AG09309 (cell line): ENCODE data around the gene IFNA10.
"Not testable (repeated sequence)": the region's sequence is repeated elsewhere in the genome, so short reads cannot be mapped to it uniquely, and the experiment has no call there.

Experiments
- DNase-seq: peaks from one replicate; pipeline ENCODE4 v3.0.0-alpha.2; 2010; ENCODE audit warnings: low read depth
- H3K4me3 ChIP-seq: 2 replicates; pipeline ENCODE4 v1.5.1; 2011; ENCODE audit warnings: mild to moderate bottlenecking, low read depth, low read length, moderate library complexity; ENCODE audit not compliant: control insufficient read depth
- TF ChIP-seq, protein P1 (sequence below): IDR thresholded peaks from 2 replicates; pipeline ENCODE4 v1.5.1; 2011; ENCODE audit warnings: mild to moderate bottlenecking, low read depth, low read length, inconsistent platforms; ENCODE audit not compliant: insufficient read depth, control insufficient read depth; ENCODE audit errors: missing control alignments

Gene IFNA10

DNA sequence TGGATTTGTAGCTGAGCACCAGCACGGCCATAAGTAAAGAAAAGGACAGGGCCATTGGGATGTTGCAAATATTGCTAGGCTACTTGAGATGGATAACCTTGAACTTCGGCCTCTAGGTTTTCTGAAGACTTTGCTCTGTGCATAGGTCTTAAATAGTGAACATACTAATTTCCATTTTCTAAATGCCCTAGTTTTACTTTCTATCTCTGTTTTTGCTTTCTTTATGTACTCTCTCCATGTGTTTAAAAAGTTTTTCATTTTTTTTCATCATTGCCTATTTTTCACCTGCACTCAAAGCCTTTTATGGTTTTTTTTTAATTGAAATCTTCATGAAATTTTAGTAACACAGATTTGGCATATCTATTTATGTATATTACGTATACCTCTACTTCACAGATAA lies at the start of gene IFNA10:
IFNA10 (minus strand) TSS at position 101 of the 400 bp plus-strand sequence; CDS start at position 55, 46 bp downstream.
- not testable (repeated sequence) for DNase-seq, H3K4me3 ChIP-seq

DNA sequence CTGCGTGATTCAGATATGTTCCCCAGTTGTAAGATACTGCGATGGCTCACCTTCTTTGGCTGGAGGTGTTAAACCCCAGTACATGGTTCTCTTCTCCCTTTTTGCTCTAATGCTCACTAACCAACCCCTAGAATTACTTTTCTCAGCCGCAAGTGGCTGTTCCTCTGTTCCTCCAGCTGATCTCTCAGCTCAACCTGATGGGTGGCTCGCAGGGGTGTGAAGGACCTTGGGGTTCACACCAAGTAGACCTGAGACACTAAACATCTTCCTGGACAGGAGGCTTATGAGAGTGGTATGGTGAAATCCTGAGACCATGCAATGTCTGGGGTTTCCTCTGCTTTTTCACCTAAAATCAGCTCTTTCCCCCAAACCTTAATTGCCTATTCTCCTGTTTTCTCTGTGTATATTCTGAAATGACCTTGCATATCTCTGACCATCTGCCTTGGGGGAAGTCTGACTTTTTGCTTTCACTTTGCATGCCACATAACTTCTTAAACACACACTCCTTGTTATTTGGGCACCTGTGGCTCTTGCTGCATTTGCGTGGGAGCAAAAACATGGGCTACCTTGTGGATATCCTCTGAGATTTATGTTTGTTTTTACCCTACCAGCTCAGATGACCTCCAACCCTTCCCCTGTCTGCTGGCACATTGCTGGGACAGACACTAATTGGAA lies 48.7 kb upstream of the IFNA10 start:
- TF ChIP-seq, protein P1, sequence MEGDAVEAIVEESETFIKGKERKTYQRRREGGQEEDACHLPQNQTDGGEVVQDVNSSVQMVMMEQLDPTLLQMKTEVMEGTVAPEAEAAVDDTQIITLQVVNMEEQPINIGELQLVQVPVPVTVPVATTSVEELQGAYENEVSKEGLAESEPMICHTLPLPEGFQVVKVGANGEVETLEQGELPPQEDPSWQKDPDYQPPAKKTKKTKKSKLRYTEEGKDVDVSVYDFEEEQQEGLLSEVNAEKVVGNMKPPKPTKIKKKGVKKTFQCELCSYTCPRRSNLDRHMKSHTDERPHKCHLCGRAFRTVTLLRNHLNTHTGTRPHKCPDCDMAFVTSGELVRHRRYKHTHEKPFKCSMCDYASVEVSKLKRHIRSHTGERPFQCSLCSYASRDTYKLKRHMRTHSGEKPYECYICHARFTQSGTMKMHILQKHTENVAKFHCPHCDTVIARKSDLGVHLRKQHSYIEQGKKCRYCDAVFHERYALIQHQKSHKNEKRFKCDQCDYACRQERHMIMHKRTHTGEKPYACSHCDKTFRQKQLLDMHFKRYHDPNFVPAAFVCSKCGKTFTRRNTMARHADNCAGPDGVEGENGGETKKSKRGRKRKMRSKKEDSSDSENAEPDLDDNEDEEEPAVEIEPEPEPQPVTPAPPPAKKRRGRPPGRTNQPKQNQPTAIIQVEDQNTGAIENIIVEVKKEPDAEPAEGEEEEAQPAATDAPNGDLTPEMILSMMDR = no peak
- no peak overlapping the region for H3K4me3 ChIP-seq
- no peak for DNase-seq

DNA sequence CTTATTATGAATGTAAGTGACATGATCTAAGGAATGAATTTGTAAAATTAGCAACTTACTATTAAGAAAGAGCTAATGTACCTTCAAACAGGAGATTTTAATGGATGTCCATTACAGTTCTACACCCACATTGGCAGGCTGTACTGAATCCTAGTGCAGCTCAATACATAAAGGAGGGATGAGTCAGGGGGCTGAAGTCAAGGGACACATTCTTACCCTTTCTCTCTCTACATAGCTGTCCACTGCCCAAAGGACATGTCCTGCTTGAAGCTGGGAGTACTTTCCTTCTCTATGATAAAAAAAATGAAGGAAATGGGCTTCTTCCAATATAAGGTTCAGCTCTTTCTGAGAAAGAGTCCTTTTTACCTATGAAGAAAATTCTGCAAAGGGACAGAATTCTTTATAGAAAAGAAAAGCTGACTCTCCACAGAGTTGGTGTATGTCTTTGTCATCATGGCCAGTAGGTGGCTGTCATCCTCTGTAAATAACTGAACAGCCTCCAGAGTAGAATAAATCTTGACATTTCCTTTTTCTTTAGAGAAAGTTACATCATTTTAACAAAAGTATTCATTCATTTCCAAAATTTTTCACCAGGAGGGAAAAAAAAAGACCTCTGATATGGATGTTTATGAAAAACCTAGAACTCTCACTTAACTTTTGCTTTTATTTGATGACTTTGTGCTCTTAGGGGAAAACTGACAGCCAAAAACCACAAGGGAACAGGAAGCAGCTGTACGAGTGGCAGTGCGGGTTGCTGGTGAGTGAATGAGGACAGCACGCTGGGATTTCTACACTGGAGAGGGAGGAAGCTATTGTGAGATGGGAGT lies 46.0 kb upstream of the IFNA10 start:
- no peak overlapping the region; the same call in 1 of the 2 replicates for H3K4me3 ChIP-seq

DNA sequence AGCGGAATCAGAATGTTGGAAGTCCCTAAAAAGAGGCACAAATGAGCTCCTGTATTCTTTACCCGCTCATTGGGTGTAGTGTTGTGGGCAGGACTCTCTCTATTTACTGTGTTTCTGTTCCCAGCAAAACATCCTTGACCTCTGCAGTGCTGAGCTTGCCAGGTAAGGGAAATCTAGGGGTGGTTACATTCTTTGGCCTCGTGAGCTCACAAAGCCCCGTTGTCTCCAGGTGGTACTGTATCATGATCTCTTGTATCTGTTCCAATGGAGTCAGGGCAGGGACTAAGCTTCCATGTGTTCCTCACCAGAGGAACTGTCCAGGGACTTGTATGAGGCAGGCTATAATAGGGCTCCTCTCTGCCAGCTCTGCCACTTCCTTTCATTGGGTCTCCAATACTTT lies 44.7 kb upstream of the IFNA10 start:
- no peak overlapping the region for H3K4me3 ChIP-seq
- no peak for DNase-seq
- TF ChIP-seq, protein P1 = no peak

More for the DNA sequence above, 46.0 kb upstream of the IFNA10 start:
- no peak for DNase-seq
- TF ChIP-seq, protein P1 = peak; percentile 48

DNA sequence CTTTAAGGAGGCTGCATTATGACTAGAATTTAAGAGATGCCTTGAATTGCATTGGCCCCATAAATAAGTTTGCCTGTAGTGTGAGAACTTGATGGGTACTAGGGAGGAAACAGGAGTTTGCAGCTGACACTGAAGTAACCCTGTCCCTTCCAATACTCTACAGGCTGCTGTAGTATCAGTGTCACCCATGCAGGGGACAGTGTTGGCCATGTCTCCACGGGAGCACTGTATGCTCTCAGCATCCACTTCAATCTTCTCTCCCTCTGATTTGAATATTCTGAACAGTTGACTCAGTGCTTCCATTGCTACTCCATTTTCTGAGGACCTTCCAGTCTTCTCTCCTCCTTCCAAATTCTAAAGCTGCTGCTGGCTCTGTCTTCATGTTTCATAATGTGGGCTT lies 44.2 kb upstream of the IFNA10 start:
- TF ChIP-seq, protein P1 = no peak
- no peak for DNase-seq
- H3K4me3 ChIP-seq = no peak overlapping the region

DNA sequence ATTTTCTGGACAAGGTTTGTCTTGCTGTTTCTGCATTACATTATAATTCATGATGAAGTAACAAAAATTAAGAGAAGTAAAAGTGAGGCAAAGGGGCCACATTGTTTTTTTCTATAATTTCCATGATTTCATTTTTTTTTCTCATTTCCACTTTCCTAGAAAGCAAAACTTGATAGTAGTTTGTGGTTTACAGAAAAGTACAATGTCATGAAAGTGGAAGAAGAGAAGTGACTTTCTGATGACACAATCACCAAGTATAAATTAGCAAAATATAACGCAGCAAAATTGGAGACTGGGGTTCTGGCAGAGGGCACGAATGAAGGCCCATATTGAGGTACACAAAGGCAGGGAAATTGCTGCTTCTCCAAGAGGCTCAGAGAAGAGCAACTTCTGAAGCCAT lies 37.9 kb upstream of the IFNA10 start:
- no peak for DNase-seq
- no peak overlapping the region for H3K4me3 ChIP-seq

DNA sequence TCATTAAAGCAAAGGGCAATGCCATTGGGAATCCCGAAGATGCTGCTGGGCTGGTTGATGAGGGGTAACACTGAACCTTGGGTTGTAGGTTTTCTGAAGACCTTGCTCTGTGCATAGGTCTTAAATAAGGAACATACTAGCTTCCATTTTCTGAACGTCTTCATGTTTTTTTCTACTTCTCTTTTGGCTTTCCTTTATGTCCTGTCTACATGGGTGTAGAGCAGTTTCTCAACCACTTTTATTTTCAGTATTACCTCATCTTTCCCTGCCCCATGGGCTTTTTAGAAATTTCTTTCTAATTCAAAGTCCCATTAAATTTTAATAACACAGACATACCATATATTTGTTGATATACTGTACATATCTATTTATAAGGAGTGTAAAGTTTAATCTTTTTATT lies 33.0 kb upstream of the IFNA10 start, which contains the start of gene IFNA14:
IFNA14 (minus strand) TSS at position 95 of the 400 bp plus-strand sequence; CDS start at position 25, 70 bp downstream.
- H3K4me3 ChIP-seq = no peak within 1 kb of the TSS
- TF ChIP-seq, protein P1 = no peak
- DNase-seq = no peak

More for the DNA sequence above, 37.9 kb upstream of the IFNA10 start:
- TF ChIP-seq, protein P1 = no peak

DNA sequence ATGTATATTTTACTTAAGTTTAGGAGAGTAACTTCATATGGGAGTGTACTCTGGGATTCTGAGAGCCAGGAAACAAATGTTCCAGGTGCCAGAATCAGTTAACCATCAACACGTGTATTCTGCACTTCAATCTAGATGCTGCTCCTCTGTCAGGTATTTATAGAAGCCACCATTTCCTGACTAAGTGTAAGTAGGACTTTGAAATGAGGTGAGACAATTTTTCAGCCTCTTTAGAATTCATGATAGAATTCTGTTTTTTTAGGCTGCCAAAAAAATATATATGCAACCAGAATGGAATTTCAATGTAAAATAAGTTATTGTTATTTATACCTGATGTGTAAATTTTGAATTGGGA lies 29.4 kb upstream of the IFNA10 start:
- H3K4me3 ChIP-seq, DNase-seq: not testable (repeated sequence)
